Measurements from ENCODE around the gene RNGTT.

The RNGTT gene

DNA sequence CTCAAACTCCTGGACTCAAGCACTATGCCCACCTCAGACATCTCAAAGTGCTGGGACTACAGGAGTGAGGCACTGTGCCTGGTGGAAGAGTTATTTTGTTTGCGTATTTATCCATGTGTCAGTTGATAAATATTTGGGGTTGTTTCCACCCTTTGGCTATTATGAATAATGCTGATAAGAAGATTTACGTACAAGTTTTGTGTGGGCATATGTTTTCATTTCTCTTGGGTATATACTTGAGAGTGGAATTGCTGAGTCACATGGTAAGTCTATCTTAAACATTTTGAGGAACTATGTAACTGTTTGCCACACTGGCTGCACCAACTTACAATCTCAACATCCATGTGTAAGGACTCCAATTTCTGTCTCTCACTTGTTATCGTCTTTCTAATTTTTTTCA is 200.3 kb downstream of the RNGTT start:
- peak; percentile 54 for DNase-seq (ENCODE audit: low read depth)
- TF ChIP-seq, protein P1, sequence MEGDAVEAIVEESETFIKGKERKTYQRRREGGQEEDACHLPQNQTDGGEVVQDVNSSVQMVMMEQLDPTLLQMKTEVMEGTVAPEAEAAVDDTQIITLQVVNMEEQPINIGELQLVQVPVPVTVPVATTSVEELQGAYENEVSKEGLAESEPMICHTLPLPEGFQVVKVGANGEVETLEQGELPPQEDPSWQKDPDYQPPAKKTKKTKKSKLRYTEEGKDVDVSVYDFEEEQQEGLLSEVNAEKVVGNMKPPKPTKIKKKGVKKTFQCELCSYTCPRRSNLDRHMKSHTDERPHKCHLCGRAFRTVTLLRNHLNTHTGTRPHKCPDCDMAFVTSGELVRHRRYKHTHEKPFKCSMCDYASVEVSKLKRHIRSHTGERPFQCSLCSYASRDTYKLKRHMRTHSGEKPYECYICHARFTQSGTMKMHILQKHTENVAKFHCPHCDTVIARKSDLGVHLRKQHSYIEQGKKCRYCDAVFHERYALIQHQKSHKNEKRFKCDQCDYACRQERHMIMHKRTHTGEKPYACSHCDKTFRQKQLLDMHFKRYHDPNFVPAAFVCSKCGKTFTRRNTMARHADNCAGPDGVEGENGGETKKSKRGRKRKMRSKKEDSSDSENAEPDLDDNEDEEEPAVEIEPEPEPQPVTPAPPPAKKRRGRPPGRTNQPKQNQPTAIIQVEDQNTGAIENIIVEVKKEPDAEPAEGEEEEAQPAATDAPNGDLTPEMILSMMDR (IDR thresholded peaks at IDR 0.05; ENCODE audit: low read depth, low read length): no peak
- TF ChIP-seq, protein P2, sequence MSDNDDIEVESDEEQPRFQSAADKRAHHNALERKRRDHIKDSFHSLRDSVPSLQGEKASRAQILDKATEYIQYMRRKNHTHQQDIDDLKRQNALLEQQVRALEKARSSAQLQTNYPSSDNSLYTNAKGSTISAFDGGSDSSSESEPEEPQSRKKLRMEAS (IDR thresholded peaks at IDR 0.05; ENCODE audit: low read depth, low read length): no peak
- TF ChIP-seq POLR2A (IDR thresholded peaks at IDR 0.05; ENCODE audit: extremely low read depth, insufficient read length): no peak
- no peak for TF ChIP-seq MYC (IDR thresholded peaks at IDR 0.05; ENCODE audit: low read depth, low read length)
- no peak overlapping the region for H3K4me3 ChIP-seq (ENCODE audit: low read depth, low read length)

DNA sequence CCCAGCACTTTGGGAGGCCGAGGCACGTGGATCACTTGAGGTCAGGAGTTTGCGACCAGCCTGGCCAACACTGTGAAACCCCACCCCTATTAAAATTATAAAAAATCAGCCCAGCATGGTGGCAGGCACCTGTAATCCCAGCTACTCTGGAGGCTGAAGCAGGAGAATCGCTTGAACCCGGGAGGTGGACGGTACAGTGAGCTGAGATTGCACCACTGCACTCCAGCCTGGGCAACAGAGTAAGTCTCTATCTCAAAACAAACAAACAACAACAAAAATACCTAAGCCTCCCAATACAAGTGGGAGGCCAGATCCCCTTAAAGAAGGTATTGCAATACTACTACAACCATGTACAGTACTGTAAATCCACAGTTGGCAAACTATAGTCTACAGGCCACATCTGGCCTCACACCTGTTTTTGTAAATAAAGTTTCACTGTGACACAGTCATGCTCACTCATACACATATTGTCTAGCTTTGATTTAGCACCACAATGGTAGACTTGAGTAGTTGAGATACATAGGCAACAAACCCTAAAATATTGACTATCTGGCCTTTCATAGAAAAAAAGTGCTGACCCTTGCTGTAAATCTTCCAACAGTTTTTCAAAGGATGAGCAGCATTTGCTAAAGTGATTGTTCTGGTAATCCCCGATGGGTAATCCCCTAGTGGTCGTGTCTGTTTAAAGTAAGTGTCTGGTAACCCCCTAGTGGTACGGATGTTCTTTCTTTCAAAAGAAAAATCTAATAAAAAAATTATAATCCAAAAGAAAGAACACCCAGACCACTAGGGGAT is 202.0 kb downstream of the RNGTT start:
- no peak overlapping the region for H3K4me3 ChIP-seq (ENCODE audit: low read depth, low read length)
- no peak for TF ChIP-seq POLR2A (IDR thresholded peaks at IDR 0.05; ENCODE audit: extremely low read depth, insufficient read length)
- TF ChIP-seq, protein P2 (IDR thresholded peaks at IDR 0.05; ENCODE audit: low read depth, low read length): no peak
- no peak for TF ChIP-seq MYC (IDR thresholded peaks at IDR 0.05; ENCODE audit: low read depth, low read length)
- TF ChIP-seq, protein P1 (IDR thresholded peaks at IDR 0.05; ENCODE audit: low read depth, low read length): no peak
- no peak for DNase-seq (ENCODE audit: low read depth)

DNA sequence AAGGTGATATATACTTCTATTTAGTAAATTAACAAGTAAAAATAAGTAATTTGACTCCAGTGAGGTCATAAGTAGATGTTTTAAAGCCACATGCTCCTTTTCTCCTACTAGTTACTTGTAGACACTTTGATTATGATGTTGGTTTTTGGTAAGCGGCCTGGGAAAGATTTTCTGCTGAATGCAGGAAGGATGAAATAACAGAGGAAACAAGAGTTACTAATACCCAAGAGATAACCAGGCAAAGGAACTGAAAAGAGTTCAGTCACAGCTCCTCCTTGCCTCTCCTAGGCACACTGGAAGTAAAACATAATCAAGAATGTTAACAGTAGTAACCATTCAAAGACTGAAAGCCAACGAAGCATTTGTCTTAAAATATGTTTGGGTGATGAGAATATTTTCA is 203.3 kb downstream of the RNGTT start:
- no peak overlapping the region for H3K4me3 ChIP-seq (ENCODE audit: low read depth, low read length)
- no peak for DNase-seq (ENCODE audit: low read depth)
- TF ChIP-seq, protein P1 (IDR thresholded peaks at IDR 0.05; ENCODE audit: low read depth, low read length): no peak
- TF ChIP-seq POLR2A (IDR thresholded peaks at IDR 0.05; ENCODE audit: extremely low read depth, insufficient read length) (no peak), MYC (IDR thresholded peaks at IDR 0.05; ENCODE audit: low read depth, low read length) (no peak)
- TF ChIP-seq, protein P2 (IDR thresholded peaks at IDR 0.05; ENCODE audit: low read depth, low read length): no peak

DNA sequence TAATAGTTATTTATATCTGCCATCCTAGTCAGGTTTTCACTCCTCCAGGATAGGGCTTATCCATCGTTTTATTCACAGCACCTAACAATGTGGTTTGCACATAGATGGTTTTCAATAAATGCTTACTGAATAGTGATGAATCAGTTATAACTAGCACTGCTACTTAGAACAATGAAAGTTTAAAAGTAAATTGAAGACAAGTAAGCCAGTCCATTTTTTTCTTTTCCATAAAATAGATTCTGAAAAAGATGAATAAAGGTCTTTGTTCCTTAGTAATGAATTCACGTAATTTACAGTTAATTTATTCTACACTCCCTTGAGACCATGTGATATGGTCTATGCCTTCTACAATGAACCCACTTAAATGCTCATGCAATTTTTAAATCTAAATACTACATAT is 212.5 kb downstream of the RNGTT start:
- TF ChIP-seq, protein P1 (IDR thresholded peaks at IDR 0.05; ENCODE audit: low read depth, low read length): no peak
- TF ChIP-seq MYC (IDR thresholded peaks at IDR 0.05; ENCODE audit: low read depth, low read length) (no peak), POLR2A (IDR thresholded peaks at IDR 0.05; ENCODE audit: extremely low read depth, insufficient read length) (no peak)
- TF ChIP-seq, protein P2 (IDR thresholded peaks at IDR 0.05; ENCODE audit: low read depth, low read length): no peak

DNA sequence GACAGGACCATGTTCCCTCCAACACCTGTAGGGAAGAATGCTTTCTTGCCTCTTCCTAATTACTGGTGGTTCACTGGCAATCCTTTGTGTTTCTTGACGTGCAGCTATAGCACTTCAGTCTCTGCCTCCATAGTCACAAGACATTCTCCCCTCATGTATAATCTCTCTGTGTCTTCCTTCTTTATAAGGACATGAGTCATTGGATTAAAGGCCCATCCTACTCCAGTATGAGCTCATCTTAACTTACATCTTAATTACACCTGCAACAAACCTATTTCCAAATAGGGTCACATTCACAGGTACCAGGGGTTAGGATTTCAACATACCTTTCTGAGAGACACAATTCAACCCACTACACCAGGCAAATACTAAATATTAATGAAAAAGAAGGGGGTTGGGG is 213.6 kb downstream of the RNGTT start:
- DNase-seq (ENCODE audit: low read depth): no peak
- no peak overlapping the region for H3K4me3 ChIP-seq (ENCODE audit: low read depth, low read length)
- TF ChIP-seq, protein P2 (IDR thresholded peaks at IDR 0.05; ENCODE audit: low read depth, low read length): no peak
- TF ChIP-seq POLR2A (IDR thresholded peaks at IDR 0.05; ENCODE audit: extremely low read depth, insufficient read length): no peak
- TF ChIP-seq, protein P1 (IDR thresholded peaks at IDR 0.05; ENCODE audit: low read depth, low read length): no peak
- TF ChIP-seq MYC (IDR thresholded peaks at IDR 0.05; ENCODE audit: low read depth, low read length): no peak

More for the DNA sequence above, 212.5 kb downstream of the RNGTT start:
- DNase-seq (ENCODE audit: low read depth): no peak
- H3K4me3 ChIP-seq (ENCODE audit: low read depth, low read length): no peak overlapping the region

Data from NB4 (cell line).